ENCODE results near the gene UBAC2.
"Not testable (repeated sequence)": the region's sequence is repeated elsewhere in the genome, so short reads cannot be mapped to it uniquely, and the experiment has no call there.

The UBAC2 gene

DNA sequence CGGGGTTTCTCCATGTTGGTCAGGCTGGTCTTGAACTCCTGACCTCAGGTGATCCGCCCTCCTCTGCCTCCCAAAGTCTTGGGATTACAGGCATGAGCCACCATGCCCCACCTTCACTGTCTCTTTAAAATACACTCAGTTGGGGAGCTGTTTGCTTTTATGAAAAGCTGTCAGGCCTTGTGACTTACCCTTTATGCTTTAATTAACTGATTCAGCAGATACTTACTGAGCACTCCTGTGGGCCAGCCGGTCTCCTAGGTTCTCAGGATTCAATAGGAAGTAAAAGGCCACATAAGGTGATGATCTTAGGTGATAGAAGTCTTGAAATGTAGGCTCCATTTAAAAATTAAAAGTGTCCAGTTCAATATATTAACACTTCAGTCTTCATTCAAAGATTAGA lies 7.5 kb downstream of the UBAC2 start:
- TF ChIP-seq ZFX (IDR thresholded peaks at IDR 0.05), result no peak
- TF ChIP-seq, protein P1, sequence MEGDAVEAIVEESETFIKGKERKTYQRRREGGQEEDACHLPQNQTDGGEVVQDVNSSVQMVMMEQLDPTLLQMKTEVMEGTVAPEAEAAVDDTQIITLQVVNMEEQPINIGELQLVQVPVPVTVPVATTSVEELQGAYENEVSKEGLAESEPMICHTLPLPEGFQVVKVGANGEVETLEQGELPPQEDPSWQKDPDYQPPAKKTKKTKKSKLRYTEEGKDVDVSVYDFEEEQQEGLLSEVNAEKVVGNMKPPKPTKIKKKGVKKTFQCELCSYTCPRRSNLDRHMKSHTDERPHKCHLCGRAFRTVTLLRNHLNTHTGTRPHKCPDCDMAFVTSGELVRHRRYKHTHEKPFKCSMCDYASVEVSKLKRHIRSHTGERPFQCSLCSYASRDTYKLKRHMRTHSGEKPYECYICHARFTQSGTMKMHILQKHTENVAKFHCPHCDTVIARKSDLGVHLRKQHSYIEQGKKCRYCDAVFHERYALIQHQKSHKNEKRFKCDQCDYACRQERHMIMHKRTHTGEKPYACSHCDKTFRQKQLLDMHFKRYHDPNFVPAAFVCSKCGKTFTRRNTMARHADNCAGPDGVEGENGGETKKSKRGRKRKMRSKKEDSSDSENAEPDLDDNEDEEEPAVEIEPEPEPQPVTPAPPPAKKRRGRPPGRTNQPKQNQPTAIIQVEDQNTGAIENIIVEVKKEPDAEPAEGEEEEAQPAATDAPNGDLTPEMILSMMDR (conservative IDR thresholded peaks at IDR 0.05), result no peak
- H3K27ac ChIP-seq, result no peak overlapping the region

DNA sequence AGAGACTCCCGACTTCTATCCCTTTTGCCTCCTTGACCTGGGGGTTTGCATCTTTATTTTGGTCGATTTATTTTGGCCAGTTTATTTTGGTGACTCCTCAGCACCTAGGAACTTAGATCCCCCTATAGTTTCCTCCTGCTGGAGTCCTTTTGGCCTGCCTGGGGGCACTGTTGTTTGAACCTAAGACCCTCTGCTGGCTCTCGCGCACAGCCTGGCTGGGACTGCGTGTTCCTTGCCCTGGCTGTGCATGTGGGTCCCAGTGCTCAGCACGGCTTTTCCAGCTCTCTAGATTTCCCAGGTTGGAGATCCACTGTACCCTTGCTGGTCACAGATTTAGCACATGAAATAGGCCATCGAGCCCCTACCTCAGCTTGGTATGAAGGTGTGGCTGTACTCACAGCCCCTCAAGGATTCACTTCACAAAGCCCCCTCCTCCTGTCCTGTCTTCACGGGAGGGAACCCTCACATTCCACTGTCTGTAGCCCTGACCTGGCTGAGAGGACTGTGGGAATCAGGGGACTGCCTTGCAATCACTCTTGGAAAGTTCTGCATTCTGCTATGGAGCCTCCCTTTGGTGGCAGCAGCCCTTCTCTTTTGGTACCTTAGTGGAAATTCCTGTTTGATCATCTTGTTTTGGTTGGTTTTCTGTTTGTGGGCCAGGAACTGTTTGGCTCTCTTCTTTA lies 8.3 kb downstream of the UBAC2 start:
- TF ChIP-seq ZFX (IDR thresholded peaks at IDR 0.05), result no peak
- TF ChIP-seq, protein P1 (conservative IDR thresholded peaks at IDR 0.05), result no peak
- no peak overlapping the region for H3K27ac ChIP-seq

GRCh38 chr13:99210627-99211026 lies 10.0 kb downstream of the UBAC2 start:
- not testable (repeated sequence) for H3K27ac ChIP-seq

DNA sequence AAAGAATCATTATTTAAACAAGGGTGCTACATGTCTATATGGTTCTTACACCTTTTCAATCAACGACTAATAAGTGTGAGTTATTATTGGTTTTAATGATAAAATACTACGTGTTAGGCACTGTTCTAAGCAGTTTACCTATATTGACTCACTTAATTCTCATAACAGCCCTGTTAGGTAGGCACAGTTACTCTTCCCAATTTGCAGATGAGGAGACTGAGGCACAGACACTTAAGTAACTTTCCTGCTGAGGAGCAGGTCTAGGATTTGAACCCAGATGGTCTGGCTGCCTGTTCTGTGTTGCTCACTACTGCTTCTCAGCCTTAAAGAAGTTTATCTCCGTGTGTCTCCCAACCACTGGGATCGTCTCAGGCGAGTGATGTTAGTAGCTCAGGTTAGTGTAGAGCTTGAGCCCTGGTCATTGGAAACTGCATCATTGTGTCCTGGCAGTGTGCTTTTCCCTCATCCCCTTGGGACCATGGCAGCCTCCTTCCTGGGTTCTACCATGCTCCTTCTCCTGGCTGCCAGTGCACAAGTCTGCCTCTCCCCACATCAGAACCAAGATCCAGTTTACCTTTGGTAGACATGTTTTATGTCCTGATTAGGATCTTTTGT lies 10.9 kb downstream of the UBAC2 start:
- TF ChIP-seq ZFX (IDR thresholded peaks at IDR 0.05), result no peak
- TF ChIP-seq, protein P1 (conservative IDR thresholded peaks at IDR 0.05), result no peak
- no peak overlapping the region for H3K27ac ChIP-seq

- TF ChIP-seq ZFX (IDR thresholded peaks at IDR 0.05), result no peak
- TF ChIP-seq, protein P1 (conservative IDR thresholded peaks at IDR 0.05), result no peak
These were observed 13.6 kb downstream of the UBAC2 start for GRCh38 chr13:99214232-99214631.

DNA sequence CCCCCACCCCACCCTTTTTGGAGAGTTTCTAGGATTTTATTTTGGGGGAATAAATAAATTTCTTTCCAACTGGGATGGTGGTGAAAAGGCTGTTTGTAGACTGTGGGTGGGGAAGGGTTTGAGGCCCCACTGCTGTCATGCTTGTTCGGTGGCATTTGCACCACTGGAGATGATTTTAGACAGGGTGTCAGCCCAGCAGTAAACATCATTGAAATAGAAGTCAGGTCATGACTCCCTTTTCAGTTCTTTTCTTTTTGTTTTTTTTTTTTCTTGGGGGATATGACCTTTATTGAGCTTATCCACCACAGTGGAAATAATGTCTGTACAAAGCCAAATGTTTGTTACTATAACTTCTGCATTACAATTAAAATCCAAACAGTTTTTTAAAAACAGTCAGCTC lies 14.1 kb downstream of the UBAC2 start:
- TF ChIP-seq ZFX (IDR thresholded peaks at IDR 0.05), result no peak
- TF ChIP-seq, protein P1 (conservative IDR thresholded peaks at IDR 0.05), result no peak
- H3K27ac ChIP-seq, result no peak overlapping the region

More at GRCh38 chr13:99214232-99214631, 13.6 kb downstream of the UBAC2 start:
- no peak overlapping the region for H3K27ac ChIP-seq

- TF ChIP-seq, protein P1 (conservative IDR thresholded peaks at IDR 0.05), result no peak
- no peak for TF ChIP-seq ZFX (IDR thresholded peaks at IDR 0.05)
- H3K27ac ChIP-seq, result no peak overlapping the region
These were observed 14.7 kb downstream of the UBAC2 start for GRCh38 chr13:99215184-99215830.
